HepG2 (cell line): ENCODE results near the gene KLF6. TPM values are rescaled to one million over a fixed set of nuclear protein-coding genes. Genes with fewer than 3 reads are reported as not detected.

Experiments
- ATAC-seq: fragments of 200-7000 bp; cut with Tn5 transposase; 3 replicates; pipeline ENCODE4 v1.9.1; 2020; ENCODE audit warnings: mild to moderate bottlenecking, moderate library complexity
- BruUV-seq: library from RNA; stranded (reverse); fragments of 400-500 nt; replicated peaks from 2 replicates; lab custom pipeline; 2021; lab: Mats Ljungman, UMichigan
- CTCF ChIA-PET: fragments of 300-600 bp; formaldehyde crosslinking; extraction: SDS; loops from one replicate; lab custom pipeline; 2021; ENCODE audit warnings: low total read pairs, inconsistent platforms, low intra/inter-chr PET ratio; lab: Yijun Ruan, JAX
- POLR2A ChIA-PET: fragments of 350-600 bp; sonication (Branson Sonifier 250); formaldehyde crosslinking; loops from one replicate; lab custom pipeline; 2020; ENCODE audit warnings: antibody characterized with exemption, inconsistent platforms; lab: Yijun Ruan, JAX
- DNase-seq: peaks from one replicate; pipeline ENCODE4 v3.0.0-alpha.2; 2015; ENCODE audit warnings: low spot score
- FAIRE-seq: peaks from 3 replicates; lab custom pipeline; 2011; peaks lifted over from hg19 to GRCh38; lab: Jason Lieb, UNC
- H2AFZ ChIP-seq: one replicate; pipeline ENCODE4 v1.6.1; 2011; ENCODE audit warnings: low read length, inconsistent platforms
- H3K27ac ChIP-seq: fragments of 300-600 bp; 3 replicates; pipeline ENCODE4 v1.8.0; 2011; ENCODE audit warnings: mixed run types, mild to moderate bottlenecking, mixed read lengths, low read length, inconsistent platforms; ENCODE audit not compliant: insufficient read depth; ENCODE audit errors: extremely low read length
- H3K27me3 ChIP-seq, 2 experiments: fragments of 200-600 bp in 1 of 2; 2 replicates in 1 of 2; 3 replicates in 1 of 2; pipeline versions ENCODE4 v1.6.0 to v1.8.0; 2011; ENCODE audit warnings: low read length in 2 of 2, mild to moderate bottlenecking in 2 of 2, moderate library complexity in 2 of 2, inconsistent platforms in 1 of 2; ENCODE audit not compliant: insufficient read depth in 2 of 2, control insufficient read depth in 1 of 2
- H3K36me3 ChIP-seq, 2 experiments: fragments of 200-600 bp in 1 of 2; replicated peaks in 1 of 2; 2 replicates in 1 of 2; 3 replicates in 1 of 2; pipeline versions ENCODE4 v1.5.1 to v1.8.0; 2011; ENCODE audit warnings: low read length in 2 of 2, inconsistent platforms in 1 of 2; ENCODE audit not compliant: insufficient read depth in 2 of 2, control insufficient read depth in 1 of 2
- H3K4me1 ChIP-seq: 2 replicates; pipeline ENCODE4 v1.5.1; 2012; ENCODE audit warnings: low read length, inconsistent platforms; ENCODE audit not compliant: insufficient read depth
- H3K4me2 ChIP-seq: 2 replicates; pipeline ENCODE4 v1.6.0; 2011; ENCODE audit warnings: low read depth, low read length, inconsistent platforms
- H3K4me3 ChIP-seq, 3 experiments: fragments of 200-600 bp in 1 of 3; sonication (generic), shearing (Covaris generic) in 1 of 3; replicated peaks in 1 of 3; 2 replicates each; pipeline ENCODE4 v1.5.1; 2011 to 2016; ENCODE audit warnings: low read length in 3 of 3, inconsistent platforms in 2 of 3, low read depth in 2 of 3, mild to moderate bottlenecking in 2 of 3, control low read depth in 1 of 3, mixed read lengths in 1 of 3; ENCODE audit not compliant: insufficient read depth in 1 of 3
- H3K79me2 ChIP-seq: one replicate; pipeline ENCODE4 v1.6.1; 2011; ENCODE audit warnings: low read length, inconsistent platforms; ENCODE audit not compliant: insufficient read depth
- H3K9ac ChIP-seq: 2 replicates; pipeline ENCODE4 v1.6.0; 2011; ENCODE audit warnings: mild to moderate bottlenecking, low read depth, low read length, inconsistent platforms; ENCODE audit not compliant: insufficient read depth
- H3K9me3 ChIP-seq: 2 replicates; pipeline ENCODE4 v1.5.1; 2012; ENCODE audit warnings: mild to moderate bottlenecking, low read length
- H4K20me1 ChIP-seq: 2 replicates; pipeline ENCODE4 v1.6.0; 2011; ENCODE audit warnings: inconsistent platforms, mild to moderate bottlenecking, low read length, moderate library complexity; ENCODE audit not compliant: insufficient read depth
- AKAP8 ChIP-seq: sonication (generic); formaldehyde crosslinking; IDR thresholded peaks from 2 replicates; pipeline ENCODE4 v1.5.1; 2020; ENCODE audit warnings: mild to moderate bottlenecking, missing genetic modification reagents
- ATF1 ChIP-seq: IDR thresholded peaks from 2 replicates; pipeline ENCODE4 v1.6.1; 2016; ENCODE audit warnings: mild to moderate bottlenecking, control low read depth
- ELK4 ChIP-seq: sonication (generic); formaldehyde crosslinking; IDR thresholded peaks from 2 replicates; pipeline ENCODE4 v1.9.0; 2021; ENCODE audit warnings: missing genetic modification reagents, borderline replicate concordance
- HNRNPLL ChIP-seq: fragments of 200-400 bp; formaldehyde crosslinking; IDR thresholded peaks from 2 replicates; pipeline ENCODE4 v1.6.1; 2017; ENCODE audit warnings: mild to moderate bottlenecking, low read depth, low read length; ENCODE audit not compliant: poor library complexity, severe bottlenecking
- RELA ChIP-seq: sonication (generic); formaldehyde crosslinking; IDR thresholded peaks from 2 replicates; pipeline ENCODE4 v1.4.0; 2020; ENCODE audit warnings: missing genetic modification reagents
- SETDB1 ChIP-seq: sonication (generic); formaldehyde crosslinking; IDR thresholded peaks from 2 replicates; pipeline ENCODE4 v1.5.1; 2020; ENCODE audit warnings: missing genetic modification reagents, mild to moderate bottlenecking, borderline replicate concordance
- ZBTB26 ChIP-seq: IDR thresholded peaks from 2 replicates; pipeline ENCODE4 v1.6.1; 2016; ENCODE audit warnings: missing compliant biosample characterization, missing genetic modification reagents, borderline replicate concordance
- ZBTB8A ChIP-seq: sonication (generic); formaldehyde crosslinking; IDR thresholded peaks from 2 replicates; pipeline ENCODE4 v1.4.0; 2020; ENCODE audit warnings: mild to moderate bottlenecking, low read depth, missing genetic modification reagents, borderline replicate concordance
- ZNF589 ChIP-seq: sonication (generic); formaldehyde crosslinking; conservative IDR thresholded peaks from 2 replicates; pipeline ENCODE4 v1.8.0; 2022; ENCODE audit warnings: mild to moderate bottlenecking, moderate library complexity, missing genetic modification reagents
- ZNF609 ChIP-seq: sonication (generic); formaldehyde crosslinking; IDR thresholded peaks from 2 replicates; pipeline ENCODE4 v1.4.0; 2020; ENCODE audit warnings: mild to moderate bottlenecking, missing genetic modification reagents, borderline replicate concordance
- ZNF772 ChIP-seq: sonication (generic); formaldehyde crosslinking; IDR thresholded peaks from 2 replicates; pipeline ENCODE4 v1.5.0; 2020; ENCODE audit warnings: mild to moderate bottlenecking, missing genetic modification reagents
- WGBS: methylation state at CpG from one replicate; pipeline ENCODE4 v1.1.6; 2017; ENCODE audit warnings: low lambda C conversion rate; 5-methylcytosine and 5-hydroxymethylcytosine counted together
- in situ Hi-C: cut with HindIII; loops from 2 replicates; pipeline ENCODE4 v1.10.0; 2017; ENCODE audit warnings: low pct_unique_long_range_greater_than_20kb; ENCODE audit not compliant: extremely low pct_ligation_motif_present
- intact Hi-C: fragments of 100-400 bp; cut with micrococcal nuclease; formaldehyde crosslinking; loops from one replicate; pipeline ENCODE4 v1.10.0; 2022; ENCODE audit not compliant: unreplicated experiment
- polyA plus RNA-seq, 8 experiments: library from polyadenylated mRNA; depleted of rRNA in 3 of 8; stranded (reverse) in 7 of 8; unstranded in 1 of 8; fragments of >200 nt; fragmentation: Illumina TruSeq in 4 of 8; extraction: Trizol in 4 of 8; gene quantifications; 2 replicates each; pipeline versions ENCODE4 v1.2.1 to v1.2.3, GENCODE V29; 2011 to 2016; ENCODE audit warnings: low read depth in 4 of 8, missing spikeins in 1 of 8, mixed read lengths in 1 of 8; ENCODE audit not compliant: insufficient read depth in 1 of 8
- total RNA-seq, 5 experiments: library from RNA; depleted of rRNA; stranded (reverse); fragments of >200 nt; fragmentation: Illumina TruSeq; extraction: Trizol; gene quantifications; 2 replicates each; pipeline ENCODE4 v1.2.3, GENCODE V29; 2016; ENCODE audit warnings: low read depth in 1 of 5
- TF ChIP-seq, protein P1 (sequence below): sonication (generic); formaldehyde crosslinking; conservative IDR thresholded peaks from 2 replicates; pipeline ENCODE4 v1.8.0; 2022; ENCODE audit warnings: mild to moderate bottlenecking, moderate library complexity, missing genetic modification reagents
- TF ChIP-seq, protein P2 (sequence below): sonication (generic); formaldehyde crosslinking; IDR thresholded peaks from 2 replicates; pipeline ENCODE4 v1.4.0; 2020; ENCODE audit warnings: mild to moderate bottlenecking, missing genetic modification reagents

The KLF6 gene
- total and polyA plus RNA-seq, 2 of the 13 experiments (the other 11 are each of a cell fraction or from before 2014, with no cell fraction given), result 27.0 to 71.9 TPM

DNA sequence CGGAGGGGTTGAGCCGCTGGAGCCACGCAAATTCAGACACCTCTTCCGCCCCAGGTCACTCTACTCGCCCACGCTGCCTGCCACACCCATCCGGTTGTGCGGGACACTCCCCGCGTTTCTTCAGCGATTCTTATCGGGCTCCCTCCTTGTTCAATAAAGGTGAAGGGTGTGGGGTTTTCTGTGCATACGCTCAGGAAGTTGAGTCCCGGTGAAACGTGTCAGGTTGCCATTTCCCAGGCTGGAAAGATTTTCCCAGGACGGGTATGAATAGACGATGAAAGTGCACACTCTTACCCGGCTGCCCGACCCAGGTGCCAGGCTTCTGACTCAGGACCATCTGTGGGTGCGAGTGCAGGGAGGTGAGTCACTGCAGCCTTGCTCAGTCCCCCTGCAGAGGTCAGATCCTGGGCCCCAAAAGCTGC lies 22.0 kb downstream of the KLF6 start (continued):
- TF ChIP-seq, protein P1, sequence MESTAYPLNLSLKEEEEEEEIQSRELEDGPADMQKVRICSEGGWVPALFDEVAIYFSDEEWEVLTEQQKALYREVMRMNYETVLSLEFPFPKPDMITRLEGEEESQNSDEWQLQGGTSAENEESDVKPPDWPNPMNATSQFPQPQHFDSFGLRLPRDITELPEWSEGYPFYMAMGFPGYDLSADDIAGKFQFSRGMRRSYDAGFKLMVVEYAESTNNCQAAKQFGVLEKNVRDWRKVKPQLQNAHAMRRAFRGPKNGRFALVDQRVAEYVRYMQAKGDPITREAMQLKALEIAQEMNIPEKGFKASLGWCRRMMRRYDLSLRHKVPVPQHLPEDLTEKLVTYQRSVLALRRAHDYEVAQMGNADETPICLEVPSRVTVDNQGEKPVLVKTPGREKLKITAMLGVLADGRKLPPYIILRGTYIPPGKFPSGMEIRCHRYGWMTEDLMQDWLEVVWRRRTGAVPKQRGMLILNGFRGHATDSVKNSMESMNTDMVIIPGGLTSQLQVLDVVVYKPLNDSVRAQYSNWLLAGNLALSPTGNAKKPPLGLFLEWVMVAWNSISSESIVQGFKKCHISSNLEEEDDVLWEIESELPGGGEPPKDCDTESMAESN (CRISPR knock-in tag), result no peak
- TF ChIP-seq ZNF589 (CRISPR knock-in tag), result no peak
- no peak for TF ChIP-seq ZBTB8A (CRISPR knock-in tag)
- TF ChIP-seq, all 625 proteins: peak for 7

DNA sequence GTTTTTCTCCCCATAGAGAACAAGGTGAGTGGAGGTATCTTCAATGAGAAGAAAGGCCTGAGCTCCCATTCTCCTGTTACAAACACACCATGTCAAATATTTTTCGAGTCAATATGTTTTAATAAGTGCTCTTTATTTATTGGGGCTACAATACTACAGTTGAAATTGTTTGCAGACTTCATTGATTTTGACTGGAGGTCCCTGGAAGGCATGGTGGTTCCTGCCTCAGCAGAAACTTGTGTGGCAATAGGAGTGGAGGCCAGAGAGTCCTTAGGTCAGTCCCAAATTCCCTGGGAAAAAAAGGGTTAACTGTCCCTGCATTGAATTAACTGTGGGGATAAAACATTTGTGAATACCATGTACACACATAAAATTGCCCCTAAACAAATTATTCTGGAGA lies 22.7 kb downstream of the KLF6 start:
- POLR2A ChIA-PET, result interaction anchor here (1.0 to 2.2 kb wide), 4 partner anchors 12 to 49 kb away, joined by 3 to 12 read pairs (median 4); partner anchors contain the start of gene KLF6
- FAIRE-seq (no peak), ATAC-seq (no peak), DNase-seq (no peak)
- WGBS, result 0% methylated on average over 1 of the region's 1 CpG
- H3K4me1 ChIP-seq, result peaks cover 77% of the 10 kb centered on the region
- CTCF ChIA-PET, result no interaction called here
- intact Hi-C loops, result no loop called here
- peaks cover 0 to 8% of the 10 kb centered on the region in 2 experiments; a peak in 2 of 5 replicates for H3K27me3 ChIP-seq
- no peaks in the 10 kb centered on the region for H3K36me3 ChIP-seq
- no peaks in the 10 kb centered on the region for H3K9me3 ChIP-seq
- peak overlapping the region; percentile 28; the same call in 1 of the 2 replicates for H3K4me2 ChIP-seq
- no peak overlapping the region for H2AFZ ChIP-seq
- H3K79me2 ChIP-seq, result no peaks in the 10 kb centered on the region
- H4K20me1 ChIP-seq, result no peaks in the 10 kb centered on the region
- no TSS peak for BruUV-seq
- H3K9ac ChIP-seq, result no peak overlapping the region
- in situ Hi-C loops, result loop anchor here (25.0 kb wide), 1 partner anchor 525 kb away; no protein-coding TSS in a partner anchor
- H3K4me3 ChIP-seq, result no peak overlapping the region
- H3K27ac ChIP-seq, result no peak overlapping the region
- TF ChIP-seq ZNF609 (no peak), AKAP8 (CRISPR knock-in tag) (no peak), ELK4 (CRISPR knock-in tag) (no peak), ATF1 (CRISPR knock-in tag) (no peak), HNRNPLL (no peak), SETDB1 (no peak), ZBTB26 (no peak), RELA (CRISPR knock-in tag) (no peak), ZNF772 (CRISPR knock-in tag) (no peak)
- TF ChIP-seq, protein P2, sequence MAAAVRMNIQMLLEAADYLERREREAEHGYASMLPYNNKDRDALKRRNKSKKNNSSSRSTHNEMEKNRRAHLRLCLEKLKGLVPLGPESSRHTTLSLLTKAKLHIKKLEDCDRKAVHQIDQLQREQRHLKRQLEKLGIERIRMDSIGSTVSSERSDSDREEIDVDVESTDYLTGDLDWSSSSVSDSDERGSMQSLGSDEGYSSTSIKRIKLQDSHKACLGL, result no peak
